Choroid plexus epithelial cell (primary cell): Measurements from ENCODE around the gene CNOT2.

Experiments used
- DNase-seq: peaks from one replicate; pipeline ENCODE4 v3.0.0-alpha.2; 2010; ENCODE audit warnings: low read depth
- H3K4me3 ChIP-seq: 2 replicates; pipeline ENCODE4 v1.5.1; 2011; ENCODE audit warnings: low read depth, mild to moderate bottlenecking, control low read depth, low read length, moderate library complexity
- TF ChIP-seq, protein P1 (sequence below): conservative IDR thresholded peaks from 2 replicates; pipeline ENCODE4 v1.5.1; 2011; ENCODE audit warnings: low read depth, mild to moderate bottlenecking, control low read depth, inconsistent platforms, low read length, moderate library complexity

Gene CNOT2

DNA sequence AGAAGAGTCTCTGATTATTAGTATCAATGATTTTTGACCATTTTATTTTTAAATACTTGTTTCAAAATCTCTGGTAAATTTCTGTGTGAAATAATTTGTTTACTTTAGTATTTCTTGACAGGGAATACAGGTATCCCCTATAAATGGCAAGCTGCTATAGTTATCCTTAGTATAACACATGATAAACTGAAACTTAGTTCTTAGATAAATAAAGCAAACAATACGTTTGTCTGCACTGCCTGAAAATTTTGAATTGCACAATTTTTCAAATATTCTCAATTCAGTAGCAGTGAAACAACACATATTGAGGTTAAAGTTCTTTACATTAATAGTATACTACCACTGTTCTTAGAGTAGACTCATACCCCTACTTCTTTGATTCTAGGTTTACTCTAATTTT lies 26.9 kb downstream of the CNOT2 start:
- TF ChIP-seq, protein P1, sequence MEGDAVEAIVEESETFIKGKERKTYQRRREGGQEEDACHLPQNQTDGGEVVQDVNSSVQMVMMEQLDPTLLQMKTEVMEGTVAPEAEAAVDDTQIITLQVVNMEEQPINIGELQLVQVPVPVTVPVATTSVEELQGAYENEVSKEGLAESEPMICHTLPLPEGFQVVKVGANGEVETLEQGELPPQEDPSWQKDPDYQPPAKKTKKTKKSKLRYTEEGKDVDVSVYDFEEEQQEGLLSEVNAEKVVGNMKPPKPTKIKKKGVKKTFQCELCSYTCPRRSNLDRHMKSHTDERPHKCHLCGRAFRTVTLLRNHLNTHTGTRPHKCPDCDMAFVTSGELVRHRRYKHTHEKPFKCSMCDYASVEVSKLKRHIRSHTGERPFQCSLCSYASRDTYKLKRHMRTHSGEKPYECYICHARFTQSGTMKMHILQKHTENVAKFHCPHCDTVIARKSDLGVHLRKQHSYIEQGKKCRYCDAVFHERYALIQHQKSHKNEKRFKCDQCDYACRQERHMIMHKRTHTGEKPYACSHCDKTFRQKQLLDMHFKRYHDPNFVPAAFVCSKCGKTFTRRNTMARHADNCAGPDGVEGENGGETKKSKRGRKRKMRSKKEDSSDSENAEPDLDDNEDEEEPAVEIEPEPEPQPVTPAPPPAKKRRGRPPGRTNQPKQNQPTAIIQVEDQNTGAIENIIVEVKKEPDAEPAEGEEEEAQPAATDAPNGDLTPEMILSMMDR: no peak
- peak; percentile 9 for DNase-seq
- no peak overlapping the region for H3K4me3 ChIP-seq

DNA sequence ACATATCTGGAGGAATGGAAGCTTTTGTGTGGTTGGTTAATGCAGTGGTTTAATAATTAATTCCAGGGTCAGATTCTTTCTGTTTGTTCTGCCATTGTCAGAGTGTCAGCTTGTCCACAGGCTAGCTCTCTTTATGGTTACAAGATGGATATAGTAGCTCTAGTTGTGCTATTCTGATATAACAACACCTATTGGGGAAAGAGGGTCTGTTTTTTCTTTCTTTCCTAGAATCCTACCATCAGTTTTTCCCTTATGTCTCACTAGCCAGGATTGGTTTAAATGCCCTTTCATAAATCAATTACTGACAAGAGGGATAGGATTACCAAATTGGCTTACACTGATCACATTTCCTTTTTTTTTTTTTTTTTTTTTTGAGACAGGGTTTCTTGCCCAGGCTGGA lies 27.8 kb downstream of the CNOT2 start:
- H3K4me3 ChIP-seq: no peak overlapping the region
- TF ChIP-seq, protein P1: no peak
- no peak for DNase-seq

DNA sequence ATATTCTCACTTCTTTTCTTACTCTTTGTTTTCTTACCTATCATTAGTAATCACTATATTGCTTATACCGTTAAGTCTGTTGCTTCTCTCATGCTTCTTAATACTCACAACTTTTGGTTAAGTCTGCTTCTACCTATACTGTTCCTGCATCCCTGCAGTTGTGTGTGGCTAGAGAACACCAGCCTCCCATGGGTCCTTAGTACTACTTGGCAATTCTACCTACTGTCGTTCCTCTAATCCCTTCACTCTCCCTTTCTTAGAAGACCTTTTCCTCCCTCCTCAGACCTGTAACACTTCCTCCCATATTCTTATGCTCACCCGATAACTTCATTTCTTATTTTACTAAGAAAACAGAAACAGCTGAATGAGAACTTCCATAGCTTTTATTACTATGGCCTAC lies 29.3 kb downstream of the CNOT2 start:
- TF ChIP-seq, protein P1: no peak
- no peak for DNase-seq
- no peak overlapping the region for H3K4me3 ChIP-seq

DNA sequence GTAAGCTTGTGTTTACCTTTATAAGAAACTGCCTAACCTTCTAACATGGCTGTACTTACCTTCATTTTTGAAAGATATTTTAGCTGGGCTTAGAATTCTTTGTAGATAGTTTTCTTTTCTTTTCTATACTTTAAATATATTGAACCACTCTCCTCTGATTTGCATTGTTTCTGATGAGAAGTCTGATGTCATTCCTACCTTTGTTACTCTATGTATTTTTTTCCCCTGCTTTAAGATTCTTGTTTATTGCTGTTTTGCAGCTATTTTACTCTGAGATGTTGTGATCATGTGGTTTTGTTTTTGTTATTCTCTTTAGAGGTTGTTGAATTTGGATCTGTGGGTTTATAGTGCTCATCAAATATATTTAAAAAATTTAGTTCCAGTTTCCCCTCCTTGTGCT lies 31.8 kb downstream of the CNOT2 start:
- DNase-seq: no peak

DNA sequence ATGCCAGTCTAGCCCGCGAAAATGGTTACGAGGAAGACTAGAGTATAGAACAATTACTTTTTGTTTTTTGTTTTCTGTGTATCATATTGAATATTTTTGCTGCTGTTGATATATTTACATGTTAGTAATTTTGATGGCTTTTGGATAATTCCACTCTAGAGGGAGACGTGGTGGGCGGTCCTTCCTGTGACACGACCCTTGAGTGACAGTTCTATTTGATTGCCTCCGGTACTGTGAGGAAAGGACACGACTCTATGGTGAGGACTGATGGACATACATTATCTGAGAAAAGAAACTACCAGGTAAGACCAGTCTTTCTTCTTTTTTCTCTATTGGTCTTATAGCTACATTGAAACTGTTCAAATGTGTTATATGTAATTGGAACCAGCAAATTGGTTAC lies 34.7 kb downstream of the CNOT2 start:
- DNase-seq: no peak
- TF ChIP-seq, protein P1: no peak
- no peak overlapping the region for H3K4me3 ChIP-seq

More for the DNA sequence above, 31.8 kb downstream of the CNOT2 start:
- no peak overlapping the region for H3K4me3 ChIP-seq
- TF ChIP-seq, protein P1: no peak

DNA sequence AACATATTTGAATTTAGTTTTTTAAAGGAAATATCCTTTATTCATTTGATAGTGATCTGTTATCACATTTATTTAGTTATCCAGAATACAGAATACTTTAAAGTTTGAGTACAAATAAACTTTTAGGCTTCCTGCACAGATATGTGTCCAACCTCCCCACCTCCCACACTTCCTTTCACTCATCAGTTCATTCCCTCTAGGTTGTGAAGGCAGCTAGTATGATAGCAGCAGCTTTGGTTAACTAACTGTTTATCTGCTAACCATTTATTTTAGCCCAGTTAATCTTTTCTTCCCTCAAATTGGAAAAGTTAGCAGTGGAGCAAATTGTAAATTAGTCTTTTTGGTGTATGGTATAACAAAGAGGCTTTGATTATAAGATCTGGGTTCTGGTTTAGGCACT lies 35.7 kb downstream of the CNOT2 start:
- H3K4me3 ChIP-seq: no peak overlapping the region
- TF ChIP-seq, protein P1: no peak
- DNase-seq: no peak

DNA sequence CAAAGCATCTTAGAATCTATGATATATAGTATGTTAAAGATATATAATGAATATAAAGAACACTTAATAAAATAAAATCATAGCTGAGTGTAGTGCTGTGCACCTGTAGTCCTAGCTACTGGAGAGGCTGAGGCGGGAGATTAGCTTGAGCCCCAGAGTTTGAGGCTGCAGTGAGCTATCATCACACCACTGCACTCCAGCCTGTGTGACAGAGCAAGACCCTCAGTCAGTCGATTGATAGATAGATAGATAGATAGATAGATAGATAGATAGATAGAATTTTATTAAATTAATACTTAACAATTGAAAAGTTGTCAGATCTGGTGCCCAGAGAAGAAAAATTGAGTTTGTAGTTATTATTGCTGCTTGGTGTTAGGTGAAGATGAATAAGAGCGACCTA lies 40.0 kb downstream of the CNOT2 start:
- DNase-seq: no peak
- no peak overlapping the region for H3K4me3 ChIP-seq
- TF ChIP-seq, protein P1: no peak
